GM19099 (cell line): ENCODE measurements around the gene PRAMEF17.
"Not testable (repeated sequence)": the region's sequence is repeated elsewhere in the genome, so short reads cannot be mapped to it uniquely, and the experiment has no call there.

Experiments
- POLR2A ChIP-seq: IDR thresholded peaks from 3 replicates; pipeline ENCODE4 v1.6.1; 2011; ENCODE audit warnings: low read depth; ENCODE audit not compliant: insufficient read length; ENCODE audit errors: extremely low read depth

Gene PRAMEF17

GRCh38 chr1:13389332-13389731, at the start of gene PRAMEF17:
TSS of gene PRAMEF17 (plus strand) at chr1:13389632. CDS start at chr1:13389658, 26 bp downstream.
- TF ChIP-seq POLR2A, result not testable (repeated sequence)

- not testable (repeated sequence) for TF ChIP-seq POLR2A
Observed at GRCh38 chr1:13347034-13347433, 42.4 kb upstream of the PRAMEF17 start, which contains the start of gene PRAMEF14. TSS of gene PRAMEF14 (minus strand) at chr1:13347134. CDS start at chr1:13345314, 1,820 bp downstream.

- TF ChIP-seq POLR2A, result no peak
Observed at GRCh38 chr1:13407811-13408210, 18.4 kb downstream of the PRAMEF17 start.

- TF ChIP-seq POLR2A, result not testable (repeated sequence)
Observed at GRCh38 chr1:13410150-13410549, 20.7 kb downstream of the PRAMEF17 start, which contains the start of gene PRAMEF20. TSS of gene PRAMEF20 (plus strand) at chr1:13410450. CDS start at chr1:13416355, 5,905 bp downstream.

- no peak for TF ChIP-seq POLR2A
Observed at GRCh38 chr1:13430495-13430894, 41.1 kb downstream of the PRAMEF17 start.

GRCh38 chr1:13432251-13432650, 42.8 kb downstream of the PRAMEF17 start:
- no peak for TF ChIP-seq POLR2A

GRCh38 chr1:13435458-13435857, 46.0 kb downstream of the PRAMEF17 start:
- no peak for TF ChIP-seq POLR2A
